Epithelial cell of proximal tubule (primary cell): Measurements from ENCODE around the gene ANAPC7. TPM values are rescaled to one million over a fixed set of nuclear protein-coding genes. Genes with fewer than 3 reads are reported as not detected.

ENCODE experiments used
- DNase-seq: peaks from one replicate; pipeline ENCODE4 v3.0.0-alpha.2; 2011; ENCODE audit warnings: low read depth
- H3K4me3 ChIP-seq: 2 replicates; pipeline ENCODE4 v1.5.1; 2011; ENCODE audit warnings: low read depth, mild to moderate bottlenecking, low read length
- total RNA-seq: library from RNA; depleted of rRNA; stranded (reverse); fragments of >200 nt; gene quantifications from 2 replicates; pipeline ENCODE4 v1.2.3, GENCODE V29; 2015
- TF ChIP-seq, protein P1 (sequence below): conservative IDR thresholded peaks from 2 replicates; pipeline ENCODE4 v1.5.1; 2012; ENCODE audit warnings: low read depth, mild to moderate bottlenecking, low read length

The ANAPC7 gene
- total RNA-seq, 1 donor from 2014 or later, result 46.0 TPM

GRCh38 chr12:110352401-110352800 is 51.1 kb downstream of the ANAPC7 start:
- DNase-seq, result no peak
- H3K4me3 ChIP-seq, result no peak overlapping the region
- TF ChIP-seq, protein P1, sequence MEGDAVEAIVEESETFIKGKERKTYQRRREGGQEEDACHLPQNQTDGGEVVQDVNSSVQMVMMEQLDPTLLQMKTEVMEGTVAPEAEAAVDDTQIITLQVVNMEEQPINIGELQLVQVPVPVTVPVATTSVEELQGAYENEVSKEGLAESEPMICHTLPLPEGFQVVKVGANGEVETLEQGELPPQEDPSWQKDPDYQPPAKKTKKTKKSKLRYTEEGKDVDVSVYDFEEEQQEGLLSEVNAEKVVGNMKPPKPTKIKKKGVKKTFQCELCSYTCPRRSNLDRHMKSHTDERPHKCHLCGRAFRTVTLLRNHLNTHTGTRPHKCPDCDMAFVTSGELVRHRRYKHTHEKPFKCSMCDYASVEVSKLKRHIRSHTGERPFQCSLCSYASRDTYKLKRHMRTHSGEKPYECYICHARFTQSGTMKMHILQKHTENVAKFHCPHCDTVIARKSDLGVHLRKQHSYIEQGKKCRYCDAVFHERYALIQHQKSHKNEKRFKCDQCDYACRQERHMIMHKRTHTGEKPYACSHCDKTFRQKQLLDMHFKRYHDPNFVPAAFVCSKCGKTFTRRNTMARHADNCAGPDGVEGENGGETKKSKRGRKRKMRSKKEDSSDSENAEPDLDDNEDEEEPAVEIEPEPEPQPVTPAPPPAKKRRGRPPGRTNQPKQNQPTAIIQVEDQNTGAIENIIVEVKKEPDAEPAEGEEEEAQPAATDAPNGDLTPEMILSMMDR, result no peak

GRCh38 chr12:110351119-110351518 is 52.4 kb downstream of the ANAPC7 start:
- H3K4me3 ChIP-seq, result no peak overlapping the region
- no peak for DNase-seq
- TF ChIP-seq, protein P1, result no peak

GRCh38 chr12:110349514-110350151 is 53.9 kb downstream of the ANAPC7 start:
- no peak for DNase-seq
- TF ChIP-seq, protein P1, result no peak
- H3K4me3 ChIP-seq, result no peak overlapping the region

- DNase-seq, result no peak
- no peak overlapping the region for H3K4me3 ChIP-seq
- TF ChIP-seq, protein P1, result no peak
Measured at GRCh38 chr12:110349096-110349495, 54.4 kb downstream of the ANAPC7 start.

- TF ChIP-seq, protein P1, result no peak
- no peak for DNase-seq
- no peak overlapping the region for H3K4me3 ChIP-seq
Measured at GRCh38 chr12:110348431-110349059, 55.0 kb downstream of the ANAPC7 start.

- DNase-seq, result no peak
- TF ChIP-seq, protein P1, result no peak
- no peak overlapping the region for H3K4me3 ChIP-seq
Measured at GRCh38 chr12:110347767-110348166, 55.7 kb downstream of the ANAPC7 start.

GRCh38 chr12:110345963-110346362 is 57.5 kb downstream of the ANAPC7 start:
- H3K4me3 ChIP-seq, result no peak overlapping the region
- TF ChIP-seq, protein P1, result no peak
- no peak for DNase-seq
